HL-60 (cell line): Measurements from ENCODE around the gene MAGI2.

Experiments
- DNase-seq, 2 experiments: peaks; one replicate each; pipeline ENCODE4 v3.0.0-alpha.2; 2010 to 2020; ENCODE audit warnings: low read depth in 1 of 2, low spot score in 1 of 2
- H3K27ac ChIP-seq: fragments of 250-450 bp; sonication (Bioruptor Pico); replicated peaks from 2 replicates; pipeline ENCODE4 v1.5.1; 2020; ENCODE audit warnings: mild to moderate bottlenecking, moderate library complexity
- H3K27me3 ChIP-seq: fragments of 250-450 bp; sonication (Bioruptor Pico); 2 replicates; pipeline ENCODE4 v1.5.1; 2021; ENCODE audit warnings: mild to moderate bottlenecking, moderate library complexity; ENCODE audit not compliant: insufficient read depth, poor library complexity, severe bottlenecking
- H3K4me3 ChIP-seq: replicated peaks from 2 replicates; pipeline ENCODE4 v1.5.1; 2011; ENCODE audit warnings: mild to moderate bottlenecking, control low read depth, low read length; ENCODE audit not compliant: insufficient read depth
- GABPA ChIP-seq: IDR thresholded peaks from 2 replicates; pipeline ENCODE4 v1.6.1; 2012; ENCODE audit warnings: low read depth
- POLR2AphosphoS5 ChIP-seq: IDR thresholded peaks from 2 replicates; pipeline ENCODE4 v1.6.1; 2012; ENCODE audit warnings: low read depth
- SPI1 ChIP-seq: IDR thresholded peaks from 2 replicates; pipeline ENCODE4 v1.6.1; 2012; ENCODE audit warnings: low read depth, mild to moderate bottlenecking, borderline replicate concordance
- TF ChIP-seq, protein P1 (sequence below): IDR thresholded peaks from one replicate; pipeline ENCODE4 v1.5.1; 2011; ENCODE audit warnings: low read length, control low read depth, inconsistent platforms; ENCODE audit not compliant: insufficient read depth
- TF ChIP-seq, protein P2 (sequence below): IDR thresholded peaks from 2 replicates; pipeline ENCODE4 v1.6.1; 2012; ENCODE audit warnings: low read depth; ENCODE audit not compliant: insufficient replicate concordance

MAGI2 gene

DNA sequence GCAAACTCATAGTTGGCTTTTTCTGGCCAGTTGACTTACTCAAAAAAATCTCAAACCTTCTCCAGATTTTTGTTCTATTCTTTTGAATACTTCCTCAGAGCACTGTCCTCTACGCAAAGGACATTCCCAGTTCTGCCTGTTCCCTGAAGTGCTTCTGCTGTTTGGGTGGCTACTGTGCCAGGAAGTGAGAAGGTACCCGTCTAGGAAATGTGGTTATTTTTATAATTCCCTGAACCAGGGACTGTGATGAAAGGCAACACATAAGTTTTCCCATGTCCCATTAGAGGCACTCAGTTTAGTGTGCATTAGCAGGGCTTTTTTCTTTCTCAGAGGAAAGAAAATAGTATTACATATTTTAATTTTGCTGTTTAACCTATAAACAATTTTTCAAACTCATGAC, 1284.6 kb downstream of the MAGI2 start:
- no peak overlapping the region for H3K4me3 ChIP-seq
- TF ChIP-seq SPI1, result no peak
- TF ChIP-seq, protein P1, sequence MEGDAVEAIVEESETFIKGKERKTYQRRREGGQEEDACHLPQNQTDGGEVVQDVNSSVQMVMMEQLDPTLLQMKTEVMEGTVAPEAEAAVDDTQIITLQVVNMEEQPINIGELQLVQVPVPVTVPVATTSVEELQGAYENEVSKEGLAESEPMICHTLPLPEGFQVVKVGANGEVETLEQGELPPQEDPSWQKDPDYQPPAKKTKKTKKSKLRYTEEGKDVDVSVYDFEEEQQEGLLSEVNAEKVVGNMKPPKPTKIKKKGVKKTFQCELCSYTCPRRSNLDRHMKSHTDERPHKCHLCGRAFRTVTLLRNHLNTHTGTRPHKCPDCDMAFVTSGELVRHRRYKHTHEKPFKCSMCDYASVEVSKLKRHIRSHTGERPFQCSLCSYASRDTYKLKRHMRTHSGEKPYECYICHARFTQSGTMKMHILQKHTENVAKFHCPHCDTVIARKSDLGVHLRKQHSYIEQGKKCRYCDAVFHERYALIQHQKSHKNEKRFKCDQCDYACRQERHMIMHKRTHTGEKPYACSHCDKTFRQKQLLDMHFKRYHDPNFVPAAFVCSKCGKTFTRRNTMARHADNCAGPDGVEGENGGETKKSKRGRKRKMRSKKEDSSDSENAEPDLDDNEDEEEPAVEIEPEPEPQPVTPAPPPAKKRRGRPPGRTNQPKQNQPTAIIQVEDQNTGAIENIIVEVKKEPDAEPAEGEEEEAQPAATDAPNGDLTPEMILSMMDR, result no peak

DNA sequence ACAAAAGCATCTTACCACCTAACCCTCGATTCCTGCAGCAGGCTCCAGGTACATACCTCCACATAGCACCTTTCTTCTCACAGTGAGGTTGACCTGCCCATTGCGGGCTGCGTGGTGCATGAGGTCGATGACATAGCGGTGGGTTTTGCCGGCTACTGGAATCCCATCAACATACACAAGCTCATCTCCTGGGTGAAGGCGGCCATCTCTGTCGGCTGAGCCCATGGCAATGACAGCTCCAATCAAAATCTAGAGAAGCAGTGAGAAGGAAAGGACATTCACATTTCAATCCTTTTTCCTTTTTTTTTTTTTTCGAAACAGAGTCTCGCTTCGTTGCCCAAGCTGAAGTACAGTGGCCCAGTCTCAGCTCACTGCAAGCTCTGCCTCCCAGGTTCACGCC, 1285.6 kb downstream of the MAGI2 start:
- Histone ChIP-seq H3K27ac (no peak overlapping the region), H3K27me3 (no peaks in the 10 kb centered on the region), H3K4me3 (no peak overlapping the region)
- DNase-seq, result no peak
- TF ChIP-seq SPI1, result no peak
- TF ChIP-seq GABPA, result no peak
- TF ChIP-seq, protein P1, result no peak
- TF ChIP-seq POLR2AphosphoS5, result no peak
- TF ChIP-seq, protein P2, sequence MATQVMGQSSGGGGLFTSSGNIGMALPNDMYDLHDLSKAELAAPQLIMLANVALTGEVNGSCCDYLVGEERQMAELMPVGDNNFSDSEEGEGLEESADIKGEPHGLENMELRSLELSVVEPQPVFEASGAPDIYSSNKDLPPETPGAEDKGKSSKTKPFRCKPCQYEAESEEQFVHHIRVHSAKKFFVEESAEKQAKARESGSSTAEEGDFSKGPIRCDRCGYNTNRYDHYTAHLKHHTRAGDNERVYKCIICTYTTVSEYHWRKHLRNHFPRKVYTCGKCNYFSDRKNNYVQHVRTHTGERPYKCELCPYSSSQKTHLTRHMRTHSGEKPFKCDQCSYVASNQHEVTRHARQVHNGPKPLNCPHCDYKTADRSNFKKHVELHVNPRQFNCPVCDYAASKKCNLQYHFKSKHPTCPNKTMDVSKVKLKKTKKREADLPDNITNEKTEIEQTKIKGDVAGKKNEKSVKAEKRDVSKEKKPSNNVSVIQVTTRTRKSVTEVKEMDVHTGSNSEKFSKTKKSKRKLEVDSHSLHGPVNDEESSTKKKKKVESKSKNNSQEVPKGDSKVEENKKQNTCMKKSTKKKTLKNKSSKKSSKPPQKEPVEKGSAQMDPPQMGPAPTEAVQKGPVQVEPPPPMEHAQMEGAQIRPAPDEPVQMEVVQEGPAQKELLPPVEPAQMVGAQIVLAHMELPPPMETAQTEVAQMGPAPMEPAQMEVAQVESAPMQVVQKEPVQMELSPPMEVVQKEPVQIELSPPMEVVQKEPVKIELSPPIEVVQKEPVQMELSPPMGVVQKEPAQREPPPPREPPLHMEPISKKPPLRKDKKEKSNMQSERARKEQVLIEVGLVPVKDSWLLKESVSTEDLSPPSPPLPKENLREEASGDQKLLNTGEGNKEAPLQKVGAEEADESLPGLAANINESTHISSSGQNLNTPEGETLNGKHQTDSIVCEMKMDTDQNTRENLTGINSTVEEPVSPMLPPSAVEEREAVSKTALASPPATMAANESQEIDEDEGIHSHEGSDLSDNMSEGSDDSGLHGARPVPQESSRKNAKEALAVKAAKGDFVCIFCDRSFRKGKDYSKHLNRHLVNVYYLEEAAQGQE, result no peak

More for the DNA sequence above, 1284.6 kb downstream of the MAGI2 start:
- H3K27ac ChIP-seq, result no peak overlapping the region
- DNase-seq, result no peak
- no peaks in the 10 kb centered on the region for H3K27me3 ChIP-seq

DNA sequence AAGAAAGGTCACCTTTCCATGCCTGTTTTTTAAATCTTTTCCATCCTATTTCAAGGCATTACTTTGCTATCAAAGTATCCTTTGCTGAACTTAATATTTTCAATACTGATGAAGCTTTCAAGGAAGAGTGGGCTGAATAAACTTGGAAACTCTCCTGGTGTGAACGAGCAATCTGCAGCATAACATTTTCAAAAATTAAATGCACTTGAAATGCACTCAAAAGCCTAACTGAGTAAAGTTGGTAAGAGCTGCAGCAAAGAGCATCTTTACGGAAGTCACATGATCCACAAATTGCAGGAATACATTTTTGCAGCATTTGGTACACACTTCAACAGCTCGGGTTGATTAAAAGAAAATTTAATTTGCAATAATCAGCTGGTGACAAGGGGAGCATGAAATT, 1287.6 kb downstream of the MAGI2 start:
- TF ChIP-seq, protein P1, result no peak
- TF ChIP-seq SPI1 (no peak), GABPA (no peak), POLR2AphosphoS5 (no peak)
- TF ChIP-seq, protein P2, result no peak
- no peak overlapping the region for H3K27ac ChIP-seq
- no peaks in the 10 kb centered on the region for H3K27me3 ChIP-seq
- no peak for DNase-seq
- H3K4me3 ChIP-seq, result no peak overlapping the region

DNA sequence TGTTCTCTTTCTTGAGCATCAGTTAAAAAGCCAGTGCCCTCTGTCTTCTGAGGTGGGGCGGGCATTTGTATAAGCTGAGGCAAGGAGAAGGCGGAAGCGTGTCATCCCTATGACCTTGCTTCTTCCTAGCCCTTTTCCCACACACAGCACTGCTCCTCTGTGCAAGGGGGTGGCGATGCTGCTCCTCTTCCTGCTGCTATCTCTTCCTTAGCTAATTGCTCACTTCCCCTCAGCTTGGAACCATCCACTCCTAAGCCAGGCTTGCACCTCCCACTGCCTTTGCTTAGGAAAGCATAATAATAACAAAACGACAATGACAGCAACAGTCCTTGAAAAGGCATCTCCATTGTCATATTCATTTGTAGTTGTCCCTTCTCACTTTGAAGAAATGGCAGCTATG, 1288.0 kb downstream of the MAGI2 start:
- Histone ChIP-seq H3K4me3 (no peak overlapping the region), H3K27ac (no peak overlapping the region), H3K27me3 (no peaks in the 10 kb centered on the region)
- no peak for DNase-seq
- TF ChIP-seq POLR2AphosphoS5 (no peak), GABPA (no peak), SPI1 (no peak)
- TF ChIP-seq, protein P1, result no peak
- TF ChIP-seq, protein P2, result no peak
